Measurements from ENCODE around the gene ATMIN.

DNA sequence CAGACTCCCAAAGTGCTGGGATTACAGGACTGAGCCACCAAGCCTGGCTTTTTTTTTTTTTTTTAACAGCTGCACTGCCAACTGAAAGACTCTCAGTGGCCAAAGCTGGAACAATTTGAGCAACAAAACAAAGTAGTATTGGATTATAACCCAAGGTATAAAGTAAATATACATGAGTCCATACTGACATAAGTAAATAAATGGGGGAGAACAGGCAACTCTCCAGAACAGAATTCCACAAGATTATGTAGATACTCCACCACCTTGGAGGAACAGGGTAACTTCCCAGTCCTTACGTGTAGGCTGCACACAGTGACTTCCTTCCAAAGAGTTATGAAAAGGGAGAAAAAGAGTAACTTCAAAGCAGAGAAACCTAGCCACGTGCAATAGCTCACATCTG is 44.7 kb upstream of the ATMIN start:
- TF ChIP-seq, protein P1, sequence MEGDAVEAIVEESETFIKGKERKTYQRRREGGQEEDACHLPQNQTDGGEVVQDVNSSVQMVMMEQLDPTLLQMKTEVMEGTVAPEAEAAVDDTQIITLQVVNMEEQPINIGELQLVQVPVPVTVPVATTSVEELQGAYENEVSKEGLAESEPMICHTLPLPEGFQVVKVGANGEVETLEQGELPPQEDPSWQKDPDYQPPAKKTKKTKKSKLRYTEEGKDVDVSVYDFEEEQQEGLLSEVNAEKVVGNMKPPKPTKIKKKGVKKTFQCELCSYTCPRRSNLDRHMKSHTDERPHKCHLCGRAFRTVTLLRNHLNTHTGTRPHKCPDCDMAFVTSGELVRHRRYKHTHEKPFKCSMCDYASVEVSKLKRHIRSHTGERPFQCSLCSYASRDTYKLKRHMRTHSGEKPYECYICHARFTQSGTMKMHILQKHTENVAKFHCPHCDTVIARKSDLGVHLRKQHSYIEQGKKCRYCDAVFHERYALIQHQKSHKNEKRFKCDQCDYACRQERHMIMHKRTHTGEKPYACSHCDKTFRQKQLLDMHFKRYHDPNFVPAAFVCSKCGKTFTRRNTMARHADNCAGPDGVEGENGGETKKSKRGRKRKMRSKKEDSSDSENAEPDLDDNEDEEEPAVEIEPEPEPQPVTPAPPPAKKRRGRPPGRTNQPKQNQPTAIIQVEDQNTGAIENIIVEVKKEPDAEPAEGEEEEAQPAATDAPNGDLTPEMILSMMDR (IDR thresholded peaks at IDR 0.05; ENCODE audit: insufficient read depth, low read depth, low read length), result no peak
- TF ChIP-seq EZH2 (IDR thresholded peaks at IDR 0.05; ENCODE audit: insufficient read depth, low read length), result no peak
